H1 (cell line): ENCODE measurements around the gene LAMC3. TPM values are rescaled to one million over a fixed set of nuclear protein-coding genes. Genes with fewer than 3 reads are reported as not detected.

Source experiments
- CTCF ChIA-PET: fragments of 300-600 bp; sonication (Branson Sonifier 250); formaldehyde crosslinking; loops from one replicate; lab custom pipeline; 2021; ENCODE audit not compliant: partially characterized antibody; lab: Charles Lee
- POLR2A ChIA-PET: fragments of 300-600 bp; sonication (Branson Sonifier 250); formaldehyde crosslinking; loops from one replicate; lab custom pipeline; 2021; ENCODE audit warnings: inconsistent platforms; ENCODE audit not compliant: partially characterized antibody; lab: Charles Lee
- DNase-seq, 2 experiments: peaks; one replicate each; pipeline versions ENCODE4 v3.0.0 to v3.0.0-alpha.2; 2010 to 2022; ENCODE audit warnings: low spot score in 2 of 2, low read depth in 1 of 2, mixed read lengths in 1 of 2
- FAIRE-seq: peaks from 2 replicates; lab custom pipeline; 2011; peaks lifted over from hg19 to GRCh38; lab: Jason Lieb, UNC
- H2AFZ ChIP-seq: 2 replicates; pipeline ENCODE4 v1.8.1; 2012; ENCODE audit warnings: low read length, inconsistent platforms
- H2AK5ac ChIP-seq: 2 replicates; pipeline ENCODE4 v1.6.1; 2013; ENCODE audit warnings: low read depth, low read length
- H2BK120ac ChIP-seq: replicated peaks from 2 replicates; pipeline ENCODE3; 2013; ENCODE audit warnings: low read depth, low read length, inconsistent platforms
- H2BK12ac ChIP-seq: 2 replicates; pipeline ENCODE4 v1.6.1; 2013; ENCODE audit warnings: low read depth, low read length
- H2BK15ac ChIP-seq: 2 replicates; pipeline ENCODE4 v1.6.1; 2013; ENCODE audit warnings: low read length
- H2BK20ac ChIP-seq: 2 replicates; pipeline ENCODE4 v1.6.1; 2013; ENCODE audit warnings: low read length
- H2BK5ac ChIP-seq: 2 replicates; pipeline ENCODE4 v1.6.1; 2013; ENCODE audit warnings: low read depth, low read length
- H3K14ac ChIP-seq: 2 replicates; pipeline ENCODE4 v1.6.1; 2013; ENCODE audit warnings: inconsistent platforms; ENCODE audit not compliant: insufficient read length
- H3K18ac ChIP-seq: 2 replicates; pipeline ENCODE4 v1.6.1; 2013; ENCODE audit warnings: low read length; ENCODE audit errors: extremely low read depth
- H3K23ac ChIP-seq: 2 replicates; pipeline ENCODE4 v1.6.1; 2013; ENCODE audit warnings: inconsistent platforms; ENCODE audit not compliant: insufficient read length
- H3K23me2 ChIP-seq: 2 replicates; pipeline ENCODE4 v1.6.1; 2013; ENCODE audit warnings: low read depth, low read length
- H3K27ac ChIP-seq: 2 replicates; pipeline ENCODE4 v1.6.1; 2011; ENCODE audit warnings: low read depth, low read length, inconsistent platforms
- H3K27me3 ChIP-seq, 4 experiments: replicated peaks in 1 of 4; 1 replicate in 1 of 4; 2 replicates in 3 of 4; pipeline versions ENCODE4 v1.6.1 to v1.8.1; 2011 to 2013; ENCODE audit warnings: low read length in 3 of 4, mild to moderate bottlenecking in 3 of 4, inconsistent platforms in 2 of 4, mixed read lengths in 2 of 4, moderate library complexity in 1 of 4; ENCODE audit not compliant: control insufficient read depth in 3 of 4, insufficient read depth in 3 of 4; ENCODE audit errors: extremely low read depth in 1 of 4
- H3K36me3 ChIP-seq, 4 experiments: 2 replicates each; pipeline versions ENCODE4 v1.6.1 to v1.8.1; 2011 to 2013; ENCODE audit warnings: mild to moderate bottlenecking in 4 of 4, low read length in 3 of 4, moderate library complexity in 2 of 4, control low read depth in 1 of 4, inconsistent platforms in 1 of 4; ENCODE audit not compliant: insufficient read depth in 4 of 4, control insufficient read depth in 2 of 4
- H3K4ac ChIP-seq: replicated peaks from 2 replicates; pipeline ENCODE3; 2013; ENCODE audit warnings: low read length, low read depth, mixed read lengths, inconsistent platforms; ENCODE audit not compliant: insufficient read length
- H3K4me1 ChIP-seq, 4 experiments: replicated peaks in 1 of 4; 1 replicate in 1 of 4; 2 replicates in 3 of 4; pipeline versions ENCODE4 v1.6.1 to v1.8.1; 2011 to 2013; ENCODE audit warnings: low read length in 3 of 4, inconsistent platforms in 2 of 4, mixed read lengths in 1 of 4; ENCODE audit not compliant: insufficient read depth in 4 of 4, control insufficient read depth in 3 of 4
- H3K4me2 ChIP-seq, 2 experiments: 2 replicates each; pipeline versions ENCODE4 v1.6.1 to v1.8.1; 2011 to 2013; ENCODE audit warnings: low read depth in 2 of 2, low read length in 2 of 2, control low read depth in 1 of 2, inconsistent platforms in 1 of 2, mild to moderate bottlenecking in 1 of 2; ENCODE audit not compliant: insufficient read depth in 1 of 2
- H3K4me3 ChIP-seq, 4 experiments: fragments of 200-600, 300-600 bp in 1 of 4; sonication (generic), shearing (Covaris generic), sonication (Bioruptor Twin) in 1 of 4; 2 replicates each; pipeline versions ENCODE4 v1.5.1 to v1.8.1; 2011 to 2016; ENCODE audit warnings: low read length in 4 of 4, low read depth in 3 of 4, control low read depth in 2 of 4, inconsistent platforms in 2 of 4, mild to moderate bottlenecking in 2 of 4, mixed read lengths in 1 of 4, moderate library complexity in 1 of 4; ENCODE audit not compliant: insufficient read depth in 2 of 4; ENCODE audit errors: extremely low read depth in 1 of 4
- H3K56ac ChIP-seq: replicated peaks from 2 replicates; pipeline ENCODE3; 2013; ENCODE audit warnings: low read depth, mild to moderate bottlenecking, mixed read lengths, low read length, inconsistent platforms; ENCODE audit not compliant: insufficient read length
- H3K79me1 ChIP-seq: 2 replicates; pipeline ENCODE4 v1.6.1; 2013; ENCODE audit warnings: low read depth, low read length, control low read depth
- H3K79me2 ChIP-seq, 2 experiments: 2 replicates each; pipeline versions ENCODE4 v1.6.1 to v1.8.1; 2012 to 2013; ENCODE audit warnings: low read length in 2 of 2, mild to moderate bottlenecking in 2 of 2, inconsistent platforms in 1 of 2; ENCODE audit not compliant: insufficient read depth in 2 of 2, control insufficient read depth in 1 of 2
- H3K9ac ChIP-seq, 4 experiments: replicated peaks in 1 of 4; 1 replicate in 1 of 4; 2 replicates in 3 of 4; pipeline versions ENCODE4 v1.6.1 to v1.8.1; 2011 to 2013; ENCODE audit warnings: low read depth in 3 of 4, low read length in 3 of 4, control low read depth in 2 of 4, mild to moderate bottlenecking in 2 of 4, moderate library complexity in 2 of 4, inconsistent platforms in 1 of 4; ENCODE audit errors: extremely low read depth in 1 of 4
- H3K9me3 ChIP-seq, 2 experiments: 2 replicates each; pipeline versions ENCODE4 v1.6.1 to v1.8.1; 2012 to 2013; ENCODE audit warnings: mild to moderate bottlenecking in 2 of 2, moderate library complexity in 2 of 2, control low read depth in 1 of 2, inconsistent platforms in 1 of 2, low read depth in 1 of 2, low read length in 1 of 2, mixed read lengths in 1 of 2; ENCODE audit not compliant: insufficient read depth in 2 of 2
- H4K20me1 ChIP-seq, 2 experiments: replicated peaks in 1 of 2; 2 replicates each; pipeline versions ENCODE3 to v1.8.1; 2011 to 2013; ENCODE audit warnings: inconsistent platforms in 2 of 2, low read length in 2 of 2, mild to moderate bottlenecking in 1 of 2; ENCODE audit not compliant: insufficient read depth in 2 of 2, control insufficient read depth in 1 of 2
- H4K5ac ChIP-seq: 2 replicates; pipeline ENCODE4 v1.6.1; 2013; ENCODE audit warnings: low read length, low read depth, mixed read lengths, inconsistent platforms; ENCODE audit not compliant: insufficient read length
- H4K8ac ChIP-seq: 2 replicates; pipeline ENCODE4 v1.8.0; 2013; ENCODE audit warnings: mild to moderate bottlenecking, moderate library complexity, low read length, inconsistent platforms; ENCODE audit not compliant: insufficient read depth; ENCODE audit errors: extremely low read depth
- H4K91ac ChIP-seq: replicated peaks from 2 replicates; pipeline ENCODE3; 2013; ENCODE audit warnings: low read length, mixed read lengths, inconsistent platforms; ENCODE audit not compliant: insufficient read length
- BACH1 ChIP-seq: IDR thresholded peaks from 2 replicates; pipeline ENCODE4 v1.6.1; 2012; ENCODE audit warnings: low read length, improper control_type of control experiment
- CBX5 ChIP-seq: fragments of 300-800, 300-1000 bp; sonication (generic); IDR thresholded peaks from 2 replicates; pipeline ENCODE4 v1.7.1; 2016; ENCODE audit warnings: antibody characterized with exemption, low read length, low read depth
- CHD2 ChIP-seq: IDR thresholded peaks from 2 replicates; pipeline ENCODE4 v1.6.1; 2012; ENCODE audit warnings: low read length, improper control_type of control experiment
- EP300 ChIP-seq, 2 experiments: IDR thresholded peaks; 1 replicate in 1 of 2; 2 replicates in 1 of 2; pipeline ENCODE4 v1.6.1; 2011 to 2012; ENCODE audit warnings: low read depth in 2 of 2, low read length in 2 of 2, mild to moderate bottlenecking in 2 of 2, borderline replicate concordance in 1 of 2, inconsistent platforms in 1 of 2, moderate library complexity in 1 of 2
- EZH2 ChIP-seq: fragments of 200-600 bp; sonication (generic); IDR thresholded peaks from 2 replicates; pipeline ENCODE4 v1.7.1; 2012; ENCODE audit warnings: low read depth, mild to moderate bottlenecking, moderate library complexity, low read length, inconsistent platforms; ENCODE audit not compliant: severe bottlenecking
- FOSL1 ChIP-seq: IDR thresholded peaks from 2 replicates; pipeline ENCODE4 v1.6.1; 2011; ENCODE audit warnings: mild to moderate bottlenecking, low read depth, low read length, moderate library complexity; ENCODE audit not compliant: insufficient read depth
- JUND ChIP-seq: IDR thresholded peaks from 2 replicates; pipeline ENCODE4 v1.6.1; 2011; ENCODE audit warnings: mild to moderate bottlenecking, improper control_type of control experiment, low read length
- KDM1A ChIP-seq: fragments of 200-600, 300-600 bp; sonication (generic); IDR thresholded peaks from 2 replicates; pipeline ENCODE4 v1.7.1; 2016; ENCODE audit warnings: mild to moderate bottlenecking, low read length, borderline replicate concordance
- KDM5A ChIP-seq: fragments of 200-600 bp; IDR thresholded peaks from 2 replicates; pipeline ENCODE4 v1.7.1; 2012; ENCODE audit warnings: mild to moderate bottlenecking, low read length, inconsistent platforms, mixed read lengths
- RBBP5 ChIP-seq: IDR thresholded peaks from 2 replicates; pipeline ENCODE4 v1.7.1; 2012; ENCODE audit warnings: low read depth, mild to moderate bottlenecking, inconsistent platforms, low read length, moderate library complexity, borderline replicate concordance
- RXRA ChIP-seq: IDR thresholded peaks from 2 replicates; pipeline ENCODE4 v1.6.1; 2011; ENCODE audit warnings: low read depth, mild to moderate bottlenecking, low read length, moderate library complexity; ENCODE audit not compliant: insufficient read depth
- SAP30 ChIP-seq: fragments of 300-600 bp; sonication (generic); IDR thresholded peaks from 2 replicates; pipeline ENCODE4 v1.7.1; 2012; ENCODE audit warnings: low read length, moderate library complexity, mild to moderate bottlenecking, inconsistent platforms; ENCODE audit not compliant: insufficient read depth, insufficient replicate concordance
- SUZ12 ChIP-seq: fragments of 200-600 bp; sonication (generic); IDR thresholded peaks from 2 replicates; pipeline ENCODE4 v1.6.1; 2012; ENCODE audit warnings: mild to moderate bottlenecking, inconsistent platforms, low read length, moderate library complexity, mixed read lengths
- TEAD4 ChIP-seq: IDR thresholded peaks from 2 replicates; pipeline ENCODE4 v1.6.1; 2012; ENCODE audit warnings: low read depth, low read length, inconsistent platforms, mixed read lengths
- WGBS, 2 experiments: shearing (Covaris generic) in 1 of 2; methylation state at CpG; one replicate each; pipeline versions ENCODE4 v1.1.6 to v1.1.7; 2013 to 2015; ENCODE audit warnings: low lambda C conversion rate in 2 of 2, mixed read lengths in 2 of 2, inconsistent platforms in 1 of 2, low coverage in 1 of 2, missing lambda C conversion rate in 1 of 2; ENCODE audit not compliant: insufficient replicate concordance in 2 of 2, insufficient coverage in 1 of 2, insufficient read length in 1 of 2; ENCODE audit errors: extremely low coverage in 1 of 2, missing lambda C conversion rate in 1 of 2; 5-methylcytosine and 5-hydroxymethylcytosine counted together
- polyA plus RNA-seq, 7 experiments: library from polyadenylated mRNA; depleted of rRNA in 3 of 7; stranded (reverse) in 5 of 7; unstranded in 2 of 7; fragments of >200 nt in 5 of 7; fragments of 200-250 nt in 2 of 7; gene quantifications; 1 replicate in 5 of 7; 2 replicates in 1 of 7; 4 replicates in 1 of 7; pipeline versions ENCODE4 v1.2.1 to v1.2.3, GENCODE V29; 2011 to 2013; ENCODE audit warnings: missing spikeins in 2 of 7, mixed read lengths in 2 of 7
- total RNA-seq: library from RNA; stranded (reverse); fragmentation: NEBNext Ultra II Directional; extraction: Animal tissue kit (Norgen Biotek cat#: 25700); gene quantifications from 2 replicates; pipeline ENCODE4 v1.2.1, GENCODE V29; 2021

Gene LAMC3
- total and polyA plus RNA-seq, 2 of the 8 experiments (the other 6 are each of a cell fraction or from before 2014, with no cell fraction given) = 9.3 to 12.3 TPM

DNA sequence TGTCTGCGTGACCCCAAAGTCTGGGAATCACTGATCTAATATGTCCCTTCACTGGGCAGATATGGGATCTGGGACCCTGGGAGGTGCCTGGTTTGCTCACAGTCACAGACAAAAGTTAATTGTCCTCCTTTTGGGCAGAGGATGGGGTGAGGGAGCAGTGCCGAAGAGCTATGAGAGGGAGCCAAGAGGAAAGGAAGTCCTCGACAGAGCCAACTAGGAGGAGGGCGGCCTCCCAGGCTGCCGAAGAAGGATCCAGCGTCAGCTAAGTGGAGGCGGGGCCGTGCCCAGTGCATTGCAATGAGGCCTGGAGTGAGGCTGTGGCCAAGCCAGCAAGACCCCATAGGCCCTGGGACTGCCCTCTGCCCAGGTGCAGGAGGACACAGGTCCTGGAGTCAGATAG lies 98.8 kb downstream of the LAMC3 start:
- H3K56ac ChIP-seq = no peak overlapping the region
- H3K79me2 ChIP-seq = no peaks in the 10 kb centered on the region
- peaks cover 11 to 40% (median 28%) of the 10 kb centered on the region in 4 experiments for H3K4me1 ChIP-seq
- no peak overlapping the region for H3K18ac ChIP-seq
- no peak overlapping the region for H2BK15ac ChIP-seq
- FAIRE-seq (no peak), DNase-seq (no peak)
- no peak overlapping the region for H3K4ac ChIP-seq
- no peaks in the 10 kb centered on the region for H3K23me2 ChIP-seq
- no peak overlapping the region for H3K14ac ChIP-seq
- H4K5ac ChIP-seq = no peak overlapping the region
- no peak overlapping the region for H4K91ac ChIP-seq
- H4K20me1 ChIP-seq = peaks cover 0 to 2% of the 10 kb centered on the region in 2 experiments
- CTCF ChIA-PET = interaction anchor here (1.0 to 1.8 kb wide), 4 partner anchors 9 to 61 kb away, joined by 3 to 10 read pairs (median 4); no protein-coding TSS in a partner anchor
- no peak overlapping the region for H2AFZ ChIP-seq
- no peak overlapping the region for H2BK120ac ChIP-seq
- H3K27ac ChIP-seq = no peak overlapping the region
- H3K79me1 ChIP-seq = no peaks in the 10 kb centered on the region; the same call in none of the 2 replicates
- H3K4me3 ChIP-seq = no peak overlapping the region
- no peak overlapping the region for H2AK5ac ChIP-seq
- H3K9me3 ChIP-seq = no peaks in the 10 kb centered on the region
- no peak overlapping the region for H3K4me2 ChIP-seq
- no peak overlapping the region for H2BK12ac ChIP-seq
- no peak overlapping the region for H4K8ac ChIP-seq
- WGBS, 2 experiments = 91% methylated on average over 8 of the region's 8 CpGs; no CpG with 5 or more reads in 1 of the 2 experiments
- H2BK20ac ChIP-seq = no peak overlapping the region
- H3K27me3 ChIP-seq = no peaks in the 10 kb centered on the region
- H3K9ac ChIP-seq = no peak overlapping the region
- H2BK5ac ChIP-seq = no peak overlapping the region
- peaks cover 12 to 37% (median 13%) of the 10 kb centered on the region in 4 experiments; a peak in 7 of 8 replicates for H3K36me3 ChIP-seq
- H3K23ac ChIP-seq = no peak overlapping the region
- POLR2A ChIA-PET = interaction anchor here (29.0 to 32.4 kb wide), 2 partner anchors 4 to 10 kb away, joined by 751 read pairs; partner anchors contain the start of genes AIF1L and NUP214
- TF ChIP-seq BACH1 = no peak
- TF ChIP-seq JUND = no peak
- no peak for TF ChIP-seq RBBP5
- TF ChIP-seq KDM5A = no peak
- TF ChIP-seq EZH2 = no peak
- TF ChIP-seq KDM1A = no peak
- TF ChIP-seq TEAD4 = no peak
- no peak for TF ChIP-seq SAP30
- TF ChIP-seq RXRA = no peak
- no peak for TF ChIP-seq SUZ12
- TF ChIP-seq CHD2 = no peak
- TF ChIP-seq CBX5 = no peak
- TF ChIP-seq EP300 (IDR thresholded peaks at IDR 0.05; ENCODE audit: borderline replicate concordance in 1 of 2, low read depth in 2 of 2, low read length in 2 of 2) = no peak
- no peak for TF ChIP-seq FOSL1
